ENCODE results near the gene CYP2C8.
"Not testable (repeated sequence)": the region's sequence is repeated elsewhere in the genome, so short reads cannot be mapped to it uniquely, and the experiment has no call there.

CYP2C8 gene

DNA sequence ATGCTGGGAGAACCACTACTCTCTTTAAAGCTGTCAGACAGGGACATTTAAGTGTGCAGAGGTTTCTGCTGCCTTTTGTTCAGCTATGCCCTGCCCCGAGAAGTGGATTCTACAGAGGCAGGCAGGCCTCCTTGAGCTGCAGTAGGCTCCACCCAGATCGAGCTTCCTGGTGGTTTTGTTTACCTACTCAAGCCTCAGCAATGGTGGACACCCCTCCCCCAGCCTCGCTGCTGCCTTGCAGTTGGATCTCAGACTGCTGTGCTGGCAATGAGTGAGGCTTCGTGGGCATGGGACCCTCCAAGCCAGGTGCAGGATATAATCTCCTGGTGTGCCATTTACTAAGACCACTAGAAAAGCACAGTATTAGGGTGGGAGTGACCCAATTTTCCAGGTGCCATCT lies 5.2 kb downstream of the CYP2C8 start:
- DNase-seq; H3K14ac ChIP-seq (ENCODE audit: low read length in 2 of 2); H3K9me3 ChIP-seq (ENCODE audit: control insufficient read depth, low read length); H3K79me1 ChIP-seq (replicated peaks; ENCODE audit: low read length, poor library complexity, severe bottlenecking); H2BK5ac ChIP-seq (ENCODE audit: low read depth, low read length, poor library complexity, severe bottlenecking); H3K9ac ChIP-seq (ENCODE audit: low read length); H3K4me1 ChIP-seq (ENCODE audit: control insufficient read depth, insufficient read depth, low read depth, low read length); H3K4ac ChIP-seq (ENCODE audit: low read depth in 1 of 2, low read length in 2 of 2); H4K8ac ChIP-seq (ENCODE audit: low read length); H2BK120ac ChIP-seq (ENCODE audit: low read depth, low read length); H3K36me3 ChIP-seq (ENCODE audit: control insufficient read depth in 1 of 2, insufficient read depth in 2 of 2, low read depth in 1 of 2, low read length in 2 of 2); H3K27me3 ChIP-seq (ENCODE audit: control insufficient read depth in 1 of 2, insufficient read depth in 1 of 2, low read length in 2 of 2); H2BK12ac ChIP-seq (ENCODE audit: low read length in 2 of 2); H3K18ac ChIP-seq (ENCODE audit: low read depth in 1 of 2, low read length in 2 of 2); H2AK5ac ChIP-seq (ENCODE audit: low read length, severe bottlenecking); H4K91ac ChIP-seq (ENCODE audit: low read length); H3K27ac ChIP-seq (ENCODE audit: low read length, poor library complexity, severe bottlenecking); H3K4me3 ChIP-seq (ENCODE audit: insufficient read depth in 1 of 2, low read depth in 1 of 2, low read length in 2 of 2); H2AFZ ChIP-seq (ENCODE audit: low read depth, low read length); H2BK15ac ChIP-seq (ENCODE audit: low read depth, poor library complexity, severe bottlenecking); H3K23ac ChIP-seq (ENCODE audit: low read length in 2 of 2); H3K4me2 ChIP-seq (ENCODE audit: low read length, poor library complexity, severe bottlenecking): not testable (repeated sequence)
- WGBS = 55% methylated on average over 4 of the region's 4 CpGs

DNA sequence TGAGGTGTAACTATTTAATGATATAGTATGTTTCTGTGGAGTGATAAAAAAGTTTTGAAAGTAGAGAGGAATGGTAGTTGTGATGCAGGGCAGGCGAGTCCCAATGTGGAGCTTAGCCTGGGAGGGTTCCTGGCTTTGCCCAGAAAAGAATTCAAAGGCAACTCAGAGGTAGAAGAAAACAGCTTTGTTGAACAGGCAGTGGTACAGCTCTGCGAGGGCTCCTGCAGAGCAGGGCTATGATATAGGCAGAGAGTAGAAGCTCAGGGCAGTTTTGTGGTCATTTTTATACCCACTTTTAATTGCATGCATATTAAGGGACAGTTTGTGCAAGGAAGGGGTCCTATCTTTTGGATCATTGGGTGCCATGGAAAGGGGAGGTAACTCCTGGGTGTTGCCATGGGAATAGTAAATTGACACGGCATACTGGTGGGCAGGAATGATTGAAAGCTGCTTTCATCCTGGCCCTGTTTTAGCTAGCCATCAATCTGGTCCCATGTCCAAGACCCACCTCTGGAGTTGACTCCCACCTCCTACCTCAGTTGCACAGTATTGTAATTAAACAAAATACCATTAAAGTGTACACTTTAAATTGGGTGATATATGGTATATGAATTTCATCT lies 12.4 kb downstream of the CYP2C8 start:
- Histone ChIP-seq H4K91ac (ENCODE audit: low read length) (no peak overlapping the region), H2BK5ac (ENCODE audit: low read depth, low read length, poor library complexity, severe bottlenecking) (no peak overlapping the region), H2BK15ac (ENCODE audit: low read depth, poor library complexity, severe bottlenecking) (no peak overlapping the region), H3K23ac (ENCODE audit: low read length in 2 of 2) (no peak overlapping the region), H4K8ac (ENCODE audit: low read length) (no peak overlapping the region), H3K14ac (ENCODE audit: low read length in 2 of 2) (no peak overlapping the region), H3K18ac (ENCODE audit: low read depth in 1 of 2, low read length in 2 of 2) (no peak overlapping the region), H3K79me1 (replicated peaks; ENCODE audit: low read length, poor library complexity, severe bottlenecking) (no peaks in the 10 kb centered on the region), H3K9ac (ENCODE audit: low read length) (no peak overlapping the region), H3K9me3 (ENCODE audit: control insufficient read depth, low read length) (peaks cover 9% of the 10 kb centered on the region), H2BK12ac (ENCODE audit: low read length in 2 of 2) (no peak overlapping the region), H2AK5ac (ENCODE audit: low read length, severe bottlenecking) (no peak overlapping the region), H2BK120ac (ENCODE audit: low read depth, low read length) (no peak overlapping the region), H3K27me3 (ENCODE audit: control insufficient read depth in 1 of 2, insufficient read depth in 1 of 2, low read length in 2 of 2) (no peaks in the 10 kb centered on the region), H3K36me3 (ENCODE audit: control insufficient read depth in 1 of 2, insufficient read depth in 2 of 2, low read depth in 1 of 2, low read length in 2 of 2) (no peaks in the 10 kb centered on the region), H3K4me2 (ENCODE audit: low read length, poor library complexity, severe bottlenecking) (no peak overlapping the region), H2AFZ (ENCODE audit: low read depth, low read length) (no peak overlapping the region), H3K27ac (ENCODE audit: low read length, poor library complexity, severe bottlenecking) (no peak overlapping the region), H3K4me3 (ENCODE audit: insufficient read depth in 1 of 2, low read depth in 1 of 2, low read length in 2 of 2) (no peak overlapping the region), H3K4me1 (ENCODE audit: control insufficient read depth, insufficient read depth, low read depth, low read length) (no peaks in the 10 kb centered on the region), H3K4ac (ENCODE audit: low read depth in 1 of 2, low read length in 2 of 2) (no peak overlapping the region)
- WGBS = 57% methylated on average over 3 of the region's 3 CpGs
- DNase-seq = no peak

- H3K79me1 ChIP-seq (replicated peaks; ENCODE audit: low read length, poor library complexity, severe bottlenecking) = no peaks in the 10 kb centered on the region
- no peak overlapping the region for H2BK12ac ChIP-seq (ENCODE audit: low read length in 2 of 2)
- no peak overlapping the region for H3K4ac ChIP-seq (ENCODE audit: low read depth in 1 of 2, low read length in 2 of 2)
- H3K36me3 ChIP-seq (ENCODE audit: control insufficient read depth in 1 of 2, insufficient read depth in 2 of 2, low read depth in 1 of 2, low read length in 2 of 2) = no peaks in the 10 kb centered on the region
- no peaks in the 10 kb centered on the region for H3K4me1 ChIP-seq (ENCODE audit: control insufficient read depth, insufficient read depth, low read depth, low read length)
- H2BK5ac ChIP-seq (ENCODE audit: low read depth, low read length, poor library complexity, severe bottlenecking) = no peak overlapping the region
- WGBS = 56% methylated on average over 1 of the region's 2 CpGs
- no peak overlapping the region for H3K18ac ChIP-seq (ENCODE audit: low read depth in 1 of 2, low read length in 2 of 2)
- no peak for DNase-seq
- no peak overlapping the region for H2AFZ ChIP-seq (ENCODE audit: low read depth, low read length)
- no peak overlapping the region for H4K8ac ChIP-seq (ENCODE audit: low read length)
- H2BK15ac ChIP-seq (ENCODE audit: low read depth, poor library complexity, severe bottlenecking) = no peak overlapping the region
- peaks cover 0 to 5% of the 10 kb centered on the region in 2 experiments for H3K27me3 ChIP-seq (ENCODE audit: control insufficient read depth in 1 of 2, insufficient read depth in 1 of 2, low read length in 2 of 2)
- no peak overlapping the region for H3K23ac ChIP-seq (ENCODE audit: low read length in 2 of 2)
- H2BK120ac ChIP-seq (ENCODE audit: low read depth, low read length) = no peak overlapping the region
- no peak overlapping the region for H3K4me3 ChIP-seq (ENCODE audit: insufficient read depth in 1 of 2, low read depth in 1 of 2, low read length in 2 of 2)
- no peak overlapping the region for H4K91ac ChIP-seq (ENCODE audit: low read length)
- H3K4me2 ChIP-seq (ENCODE audit: low read length, poor library complexity, severe bottlenecking) = no peak overlapping the region
- H3K9ac ChIP-seq (ENCODE audit: low read length) = no peak overlapping the region
- no peak overlapping the region for H3K14ac ChIP-seq (ENCODE audit: low read length in 2 of 2)
- H3K27ac ChIP-seq (ENCODE audit: low read length, poor library complexity, severe bottlenecking) = no peak overlapping the region
- no peak overlapping the region for H2AK5ac ChIP-seq (ENCODE audit: low read length, severe bottlenecking)
- peaks cover 18% of the 10 kb centered on the region for H3K9me3 ChIP-seq (ENCODE audit: control insufficient read depth, low read length)
Measured at GRCh38 chr10:95049919-95050318, 19.4 kb downstream of the CYP2C8 start.

DNA sequence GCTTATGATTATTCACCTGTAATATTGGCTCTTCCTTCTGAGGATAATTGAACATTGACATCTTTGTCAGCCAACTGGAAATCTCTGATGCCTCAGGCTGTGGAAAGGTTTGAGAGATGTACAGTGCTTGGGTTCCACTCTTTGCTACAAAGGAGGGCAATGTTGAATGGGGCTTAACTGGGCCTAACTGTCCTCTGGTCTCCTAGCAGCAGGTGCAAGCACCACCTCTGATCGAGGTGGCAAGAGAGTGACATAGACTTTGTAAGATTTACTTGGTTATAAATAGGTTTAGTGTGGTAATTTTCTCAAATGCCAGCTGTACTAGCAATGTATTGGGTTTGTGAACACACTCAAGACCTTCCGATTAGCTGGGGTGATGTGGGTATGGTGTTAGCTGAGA lies 21.1 kb downstream of the CYP2C8 start:
- Histone ChIP-seq H2BK15ac (ENCODE audit: low read depth, poor library complexity, severe bottlenecking) (no peak overlapping the region), H3K4me2 (ENCODE audit: low read length, poor library complexity, severe bottlenecking) (no peak overlapping the region), H3K4me3 (ENCODE audit: insufficient read depth in 1 of 2, low read depth in 1 of 2, low read length in 2 of 2) (no peak overlapping the region), H3K36me3 (ENCODE audit: control insufficient read depth in 1 of 2, insufficient read depth in 2 of 2, low read depth in 1 of 2, low read length in 2 of 2) (no peaks in the 10 kb centered on the region), H3K79me1 (replicated peaks; ENCODE audit: low read length, poor library complexity, severe bottlenecking) (no peaks in the 10 kb centered on the region), H3K27ac (ENCODE audit: low read length, poor library complexity, severe bottlenecking) (no peak overlapping the region), H3K9me3 (ENCODE audit: control insufficient read depth, low read length) (peaks cover 18% of the 10 kb centered on the region), H3K18ac (ENCODE audit: low read depth in 1 of 2, low read length in 2 of 2) (no peak overlapping the region), H2AK5ac (ENCODE audit: low read length, severe bottlenecking) (no peak overlapping the region), H3K23ac (ENCODE audit: low read length in 2 of 2) (no peak overlapping the region), H4K8ac (ENCODE audit: low read length) (no peak overlapping the region), H3K9ac (ENCODE audit: low read length) (no peak overlapping the region), H2BK120ac (ENCODE audit: low read depth, low read length) (no peak overlapping the region), H4K91ac (ENCODE audit: low read length) (no peak overlapping the region), H3K27me3 (ENCODE audit: control insufficient read depth in 1 of 2, insufficient read depth in 1 of 2, low read length in 2 of 2) (peaks cover 0 to 5% of the 10 kb centered on the region in 2 experiments), H3K4ac (ENCODE audit: low read depth in 1 of 2, low read length in 2 of 2) (no peak overlapping the region), H2AFZ (ENCODE audit: low read depth, low read length) (no peak overlapping the region), H2BK5ac (ENCODE audit: low read depth, low read length, poor library complexity, severe bottlenecking) (no peak overlapping the region), H2BK12ac (ENCODE audit: low read length in 2 of 2) (no peak overlapping the region), H3K14ac (ENCODE audit: low read length in 2 of 2) (no peak overlapping the region), H3K4me1 (ENCODE audit: control insufficient read depth, insufficient read depth, low read depth, low read length) (no peaks in the 10 kb centered on the region)
- WGBS = 71% methylated on average over 2 of the region's 2 CpGs
- no peak for DNase-seq

Data from mesenchymal stem cell (in vitro differentiated cells and primary cell).